GM18873 (cell line): Measurements from ENCODE around the gene DEUP1.

Source experiments
- ATAC-seq: cut with Tn5 transposase; IDR thresholded peaks from one replicate; pipeline ENCODE4 v1.9.1; 2021; ENCODE audit warnings: mild to moderate bottlenecking, moderate library complexity, moderate number of reproducible peaks; ENCODE audit not compliant: unreplicated experiment, low FRiP score

The DEUP1 gene

DNA sequence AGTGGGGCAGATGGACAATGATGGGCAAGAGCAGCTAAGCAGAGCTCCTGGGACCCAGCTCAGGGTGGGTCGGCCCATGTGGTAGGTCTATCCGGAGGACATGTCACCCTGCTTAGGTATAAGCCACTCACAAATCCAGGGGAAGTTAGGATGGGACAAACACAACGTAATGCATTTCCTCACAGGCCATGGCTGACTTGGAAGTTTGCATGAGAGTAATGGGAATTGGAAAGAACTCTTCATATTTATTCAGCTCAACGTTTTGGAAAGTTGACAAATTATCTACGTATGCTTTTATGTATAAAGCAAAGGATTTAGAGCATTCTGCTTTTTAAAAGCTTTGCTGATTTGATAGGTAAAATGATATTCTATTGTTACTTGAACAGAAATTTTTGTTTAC, 137.7 kb downstream of the DEUP1 start:
- ATAC-seq, result no peak

DNA sequence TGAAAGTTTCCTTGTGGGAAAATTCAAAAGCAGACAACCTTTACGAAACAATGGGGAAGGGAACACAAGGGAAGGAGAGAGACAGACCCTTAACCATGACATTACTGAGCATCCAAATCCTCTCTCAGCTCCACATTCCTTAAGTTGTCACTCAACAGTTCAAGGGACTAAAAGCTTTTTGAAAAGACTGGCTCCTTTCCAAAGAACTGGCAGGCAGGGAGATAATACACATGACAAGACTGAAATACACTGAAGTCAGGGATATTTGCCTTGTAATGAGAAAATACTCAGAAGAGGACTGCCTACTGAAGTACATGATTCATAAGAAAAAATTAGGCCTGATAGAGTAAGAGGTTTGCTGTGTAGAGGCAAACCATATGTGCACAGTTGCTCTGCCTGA, 143.6 kb downstream of the DEUP1 start:
- no peak for ATAC-seq

DNA sequence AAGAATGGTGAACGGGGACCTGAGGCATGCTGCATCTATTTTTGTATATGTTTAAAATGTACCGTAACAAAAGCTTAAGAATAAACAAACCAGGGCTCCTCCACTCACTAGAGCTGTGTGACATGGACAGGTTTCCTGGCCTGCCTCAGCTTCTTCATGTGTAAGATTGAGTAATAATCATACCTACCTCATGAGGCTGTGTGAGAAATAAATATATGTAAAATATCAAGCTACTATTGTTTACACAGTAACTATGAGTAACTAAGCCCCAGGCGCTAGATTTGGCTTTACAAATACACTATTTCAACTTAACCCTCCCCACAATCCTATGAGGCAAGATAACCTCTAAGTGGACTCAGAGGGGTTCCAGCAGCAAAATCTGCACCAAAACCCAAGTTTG, 146.3 kb downstream of the DEUP1 start:
- ATAC-seq, result no peak

DNA sequence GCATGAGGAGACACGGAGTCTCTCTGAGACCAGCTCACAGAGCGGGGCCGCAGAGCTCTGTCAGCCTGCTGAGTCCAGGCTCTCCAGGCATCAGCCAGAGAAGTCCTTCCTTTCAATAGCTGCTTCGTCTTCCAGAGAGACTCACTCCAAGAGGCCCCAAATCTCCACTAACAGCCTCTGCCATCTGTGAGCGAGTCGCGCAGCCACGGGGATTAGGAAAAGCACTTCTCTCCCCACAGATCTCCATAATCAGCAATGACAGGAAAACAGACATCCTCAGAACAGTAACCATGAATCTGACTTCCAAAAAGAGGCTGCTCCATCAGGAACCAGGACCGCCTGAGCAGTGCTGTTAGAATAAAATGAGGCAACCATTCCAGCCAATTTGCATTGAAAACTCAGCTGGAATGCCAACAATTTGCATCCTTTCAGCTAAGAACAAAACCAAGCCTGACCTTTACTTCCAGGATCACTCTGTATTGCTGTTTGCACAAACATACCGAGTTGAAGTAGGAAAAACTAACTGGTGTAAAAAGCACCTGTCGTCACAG, 147.2 kb downstream of the DEUP1 start:
- no peak for ATAC-seq

DNA sequence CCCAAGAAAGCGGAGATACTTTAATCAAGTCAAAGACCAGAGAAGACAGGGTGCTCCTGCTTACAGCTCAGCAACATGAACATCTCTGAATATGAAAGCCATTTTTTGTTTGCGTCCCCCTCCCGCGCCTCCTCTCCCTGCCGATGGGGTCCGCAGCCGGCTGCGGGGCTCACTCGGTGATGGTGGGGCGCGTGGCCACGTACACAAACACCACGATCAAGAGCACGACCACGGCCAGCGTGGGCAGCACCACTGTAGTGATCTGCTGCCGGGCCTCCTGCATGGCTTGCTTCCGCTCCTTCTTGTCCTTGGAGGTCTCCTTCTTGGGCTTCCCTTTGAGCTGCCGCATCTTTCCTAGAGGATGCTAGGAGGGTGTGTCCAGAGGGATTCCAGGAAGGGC, 148.3 kb downstream of the DEUP1 start:
- ATAC-seq, result no peak

DNA sequence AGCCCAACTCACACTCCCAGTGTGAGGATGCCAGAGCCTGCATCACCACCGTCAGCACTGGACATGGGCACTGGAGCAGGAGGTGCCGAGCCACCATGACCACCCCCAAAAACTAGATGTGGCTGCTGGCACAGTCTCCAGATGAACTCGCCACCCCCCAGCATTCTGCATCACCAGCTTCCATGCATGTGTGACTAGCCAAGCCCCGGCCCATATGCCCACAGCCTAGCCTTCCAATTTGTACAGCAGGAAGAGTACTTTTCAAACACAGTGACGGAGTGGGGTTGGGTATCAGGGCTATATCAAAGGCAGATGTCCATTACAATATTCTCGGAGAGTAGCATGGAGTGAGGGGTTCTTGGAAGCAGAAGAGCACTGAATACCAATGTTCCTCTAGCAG, 149.7 kb downstream of the DEUP1 start:
- no peak for ATAC-seq

DNA sequence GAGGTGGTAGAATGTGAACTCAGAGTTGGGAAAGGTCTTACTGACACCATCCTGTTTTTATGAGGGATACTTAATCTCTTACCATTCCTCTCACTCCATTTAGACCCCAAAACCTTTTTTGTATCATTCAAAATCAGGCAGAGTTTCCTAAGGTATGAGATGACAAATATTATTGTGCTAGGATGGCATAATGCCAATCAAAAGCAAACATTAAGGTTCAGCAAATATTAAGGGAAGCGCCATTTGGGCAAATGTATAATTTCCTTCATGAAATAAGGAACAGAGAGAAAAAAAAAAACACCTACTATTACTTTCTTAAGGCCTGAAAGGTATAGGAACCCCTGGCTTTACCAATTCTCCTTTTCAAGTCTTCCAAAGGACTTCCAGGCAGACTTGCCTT, 150.2 kb downstream of the DEUP1 start:
- no peak for ATAC-seq

DNA sequence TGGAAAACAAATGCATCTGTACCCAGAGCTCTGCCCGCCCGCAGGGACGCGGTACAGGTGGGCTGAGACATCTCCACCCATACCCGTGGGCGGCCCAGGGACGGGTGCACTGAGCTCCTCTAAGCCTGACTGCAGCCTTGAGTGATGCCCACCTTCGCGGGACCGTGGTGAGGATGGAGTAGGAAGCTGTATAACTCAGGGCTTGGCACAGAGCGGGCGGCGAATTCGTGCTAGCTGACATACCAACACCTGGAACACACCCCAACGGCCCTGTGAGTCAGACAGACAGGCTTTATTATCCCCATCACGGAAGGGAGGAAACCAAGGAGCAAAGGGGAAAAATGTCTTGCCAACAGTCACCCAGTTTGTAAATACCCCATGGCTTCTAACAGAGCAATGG, 150.7 kb downstream of the DEUP1 start:
- no peak for ATAC-seq

DNA sequence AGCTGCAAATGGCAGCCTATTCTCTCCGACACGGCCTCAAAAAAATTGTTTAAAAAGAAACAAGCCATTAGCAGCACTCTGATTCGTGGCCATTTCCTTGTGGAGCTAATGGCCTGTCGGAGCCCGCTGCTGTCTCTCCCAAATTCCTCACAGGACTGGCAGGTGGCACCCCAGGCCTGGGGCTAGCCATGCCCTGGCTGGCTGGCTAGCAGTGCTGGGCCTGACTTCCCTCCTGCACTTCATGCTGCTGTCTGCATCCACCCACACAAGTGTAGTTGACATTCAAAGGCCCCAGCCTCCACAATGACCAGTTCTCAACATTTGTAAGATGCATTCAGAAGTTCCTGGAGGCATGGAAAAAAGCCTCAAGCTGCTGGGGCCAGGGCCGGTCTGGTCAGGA, 151.2 kb downstream of the DEUP1 start:
- ATAC-seq, result no peak

DNA sequence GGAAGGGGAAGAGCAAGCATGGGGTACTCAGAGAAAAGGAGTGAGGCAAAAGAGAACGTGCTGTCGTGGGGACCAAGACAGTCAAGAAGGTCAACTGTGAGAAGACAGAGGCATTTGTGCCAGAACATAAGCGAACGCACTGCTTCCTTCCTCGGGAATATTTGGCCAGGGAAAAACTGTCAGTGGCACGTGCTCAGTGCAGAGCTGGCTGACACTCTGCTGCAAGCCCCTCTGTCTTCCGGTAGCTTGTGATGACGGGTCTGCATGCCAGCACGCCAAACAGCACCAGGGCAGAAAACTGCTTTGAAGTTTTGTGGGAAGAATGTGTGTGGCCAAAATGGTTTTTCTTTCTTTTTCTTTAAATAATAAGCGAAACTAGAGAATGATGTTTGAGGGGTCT, 152.0 kb downstream of the DEUP1 start:
- no peak for ATAC-seq

DNA sequence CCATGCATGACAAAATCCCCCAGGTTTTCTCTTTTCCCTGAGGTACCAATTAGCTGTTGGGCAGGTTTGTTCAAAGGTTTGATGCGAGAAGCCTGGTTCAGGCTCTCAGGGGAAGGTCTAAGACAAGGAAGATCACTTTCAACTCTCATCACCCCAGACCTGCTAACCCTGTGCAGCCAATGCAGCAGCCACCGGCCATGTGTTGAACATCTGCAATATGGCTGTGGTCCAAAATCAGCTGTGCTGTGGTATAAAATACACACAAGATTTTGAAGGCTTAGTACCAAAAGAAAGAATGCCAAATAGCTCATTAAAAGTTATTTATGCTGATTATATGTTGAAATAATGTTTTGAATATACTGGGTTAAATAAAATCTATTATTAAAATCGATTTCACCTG, 154.2 kb downstream of the DEUP1 start:
- ATAC-seq, result no peak

DNA sequence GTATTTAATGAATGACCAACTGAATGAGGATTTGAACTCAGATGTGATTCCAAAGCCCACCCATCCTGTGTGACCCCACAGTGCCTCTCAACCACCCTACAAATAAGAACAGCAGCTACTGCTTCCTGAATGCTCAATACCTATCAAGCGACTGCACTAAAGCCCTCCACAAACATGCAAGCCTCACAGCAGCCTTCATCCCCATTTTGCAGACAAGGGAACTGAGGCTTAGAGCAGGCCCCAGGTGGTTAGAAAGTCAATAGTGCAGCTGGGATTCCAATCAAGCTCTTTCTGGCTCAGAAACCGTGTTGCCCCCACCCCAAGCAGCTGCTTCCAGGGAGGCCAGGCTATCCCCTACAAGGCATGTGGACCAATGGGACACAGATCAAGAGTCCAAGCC, 155.4 kb downstream of the DEUP1 start:
- ATAC-seq, result no peak

DNA sequence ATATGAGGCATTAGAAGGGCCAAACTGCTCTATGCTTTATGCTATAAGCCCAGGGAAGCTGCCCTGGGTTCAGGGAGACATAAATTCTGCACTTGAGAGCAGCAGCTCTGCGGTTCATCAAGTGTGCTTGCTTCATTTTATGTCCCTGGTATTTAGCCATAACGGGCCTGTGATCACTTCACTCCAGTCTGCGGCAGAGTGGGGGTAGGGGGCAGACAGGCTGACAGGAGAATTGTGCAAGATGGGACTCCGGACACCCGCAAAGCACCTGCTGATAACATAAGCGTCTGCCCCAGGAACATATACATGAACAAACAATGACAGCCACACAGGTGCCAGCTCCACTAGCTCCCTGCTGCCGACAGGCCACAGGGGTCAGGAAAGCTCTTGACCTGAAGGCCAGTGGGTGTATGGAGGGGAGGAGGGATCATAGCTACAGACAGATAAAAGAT, 156.5 kb downstream of the DEUP1 start:
- no peak for ATAC-seq
